Fibroblast of villous mesenchyme (primary cell): ENCODE measurements around the gene MPP1. TPM values are rescaled to one million over a fixed set of nuclear protein-coding genes. Genes with fewer than 3 reads are reported as not detected.

ENCODE experiments used
- DNase-seq: peaks from one replicate; pipeline ENCODE4 v3.0.0-alpha.2; 2010; ENCODE audit warnings: low read depth
- H3K4me3 ChIP-seq: 2 replicates; pipeline ENCODE4 v1.5.1; 2011; ENCODE audit warnings: low read depth, mild to moderate bottlenecking, low read length
- CTCF ChIP-seq: IDR thresholded peaks from 2 replicates; pipeline ENCODE4 v1.5.1; 2012; ENCODE audit warnings: low read depth, mild to moderate bottlenecking, low read length; ENCODE audit not compliant: insufficient read depth
- total RNA-seq: library from RNA; depleted of rRNA; stranded (reverse); fragments of >200 nt; gene quantifications from 2 replicates; pipeline ENCODE4 v1.2.3, GENCODE V29; 2012

Gene MPP1
- total RNA-seq, 1 donor = 11.7 TPM

- DNase-seq = no peak
- no peak for TF ChIP-seq CTCF
- H3K4me3 ChIP-seq = peak overlapping the region; percentile 60
These were observed 54.0 kb downstream of the MPP1 start for GRCh38 chrX:154751203-154751668.

- no peak for TF ChIP-seq CTCF
- peak within 1 kb of the TSS; percentile 60 for H3K4me3 ChIP-seq
- no peak for DNase-seq
These were observed 54.7 kb downstream of the MPP1 start, which contains the start of gene GAB3 for GRCh38 chrX:154750301-154751202. TSS of gene GAB3 (minus strand) at chrX:154751077. CDS start at chrX:154751025, 52 bp downstream.

- TF ChIP-seq CTCF = no peak
- DNase-seq = no peak
- H3K4me3 ChIP-seq = peak overlapping the region; percentile 60
These were observed 55.4 kb downstream of the MPP1 start for GRCh38 chrX:154749856-154750255.

- peak; percentile 75 for TF ChIP-seq CTCF
- peak; percentile 56 for DNase-seq
- no peak overlapping the region for H3K4me3 ChIP-seq
These were observed 56.5 kb downstream of the MPP1 start for GRCh38 chrX:154748712-154749339.

GRCh38 chrX:154742613-154743012, 62.7 kb downstream of the MPP1 start:
- TF ChIP-seq CTCF = no peak
- no peak overlapping the region for H3K4me3 ChIP-seq

GRCh38 chrX:154739952-154740465, 65.3 kb downstream of the MPP1 start:
- TF ChIP-seq CTCF = no peak
- no peak for DNase-seq
- no peak overlapping the region for H3K4me3 ChIP-seq

More at GRCh38 chrX:154742613-154743012, 62.7 kb downstream of the MPP1 start:
- no peak for DNase-seq
